CD4-positive, alpha-beta memory T cell (primary cell): ENCODE measurements around the gene NCS1. TPM values are rescaled to one million over a fixed set of nuclear protein-coding genes. Genes with fewer than 3 reads are reported as not detected.

Experiments
- CTCF ChIA-PET: fragments of 350-600 bp; sonication (Branson Sonifier 250); formaldehyde crosslinking; loops from one replicate; lab custom pipeline; 2021; ENCODE audit warnings: inconsistent platforms; ENCODE audit not compliant: partially characterized antibody; lab: Charles Lee
- POLR2A ChIA-PET: fragments of 350-600 bp; sonication (Branson Sonifier 250); formaldehyde crosslinking; loops from one replicate; lab custom pipeline; 2021; ENCODE audit not compliant: partially characterized antibody; lab: Charles Lee
- DNase-seq, 5 donors: peaks; one replicate each; pipeline versions ENCODE4 v3.0.0 to v3.0.0-alpha.2; 2020 to 2022; ENCODE audit warnings: mixed read lengths in 1 of 5
- H3K27ac ChIP-seq: one replicate; pipeline ENCODE4 v1.7.0; 2013; ENCODE audit warnings: low read depth, low read length
- H3K27me3 ChIP-seq: 2 replicates; pipeline ENCODE4 v1.7.0; 2013; ENCODE audit warnings: mild to moderate bottlenecking, low read length, moderate library complexity; ENCODE audit not compliant: insufficient read depth
- H3K36me3 ChIP-seq: 2 replicates; pipeline ENCODE4 v1.7.0; 2013; ENCODE audit warnings: mild to moderate bottlenecking, low read length, moderate library complexity; ENCODE audit not compliant: insufficient read depth
- H3K4me1 ChIP-seq: 2 replicates; pipeline ENCODE4 v1.7.0; 2013; ENCODE audit warnings: mild to moderate bottlenecking, low read length, moderate library complexity; ENCODE audit not compliant: insufficient read depth
- H3K4me3 ChIP-seq, 2 donors: one replicate each; pipeline ENCODE4 v1.7.0; 2013; ENCODE audit warnings: low read length in 2 of 2, mild to moderate bottlenecking in 1 of 2
- H3K9me3 ChIP-seq, 2 donors: one replicate each; pipeline ENCODE4 v1.7.0; 2013; ENCODE audit warnings: low read length in 2 of 2, control low read depth in 1 of 2; ENCODE audit not compliant: control insufficient read depth in 1 of 2
- H3K27ac Mint-ChIP-seq, 7 donors: one replicate each; pipeline ENCODE4 v1.8.0; 2020 to 2021; ENCODE audit warnings: mixed read lengths in 7 of 7, mild to moderate bottlenecking in 6 of 7, inconsistent platforms in 3 of 7, moderate library complexity in 3 of 7
- H3K27me3 Mint-ChIP-seq, 2 donors: one replicate each; pipeline ENCODE4 v1.8.0; 2020 to 2021; ENCODE audit warnings: mixed read lengths in 2 of 2
- H3K36me3 Mint-ChIP-seq, 2 donors: one replicate each; pipeline ENCODE4 v1.8.0; 2020 to 2021; ENCODE audit warnings: mixed read lengths in 2 of 2, inconsistent platforms in 1 of 2, mild to moderate bottlenecking in 1 of 2
- H3K4me1 Mint-ChIP-seq, 4 donors: one replicate each; pipeline ENCODE4 v1.8.0; 2020 to 2021; ENCODE audit warnings: mixed read lengths in 4 of 4, mild to moderate bottlenecking in 1 of 4
- H3K4me3 Mint-ChIP-seq, 8 donors: one replicate each; pipeline ENCODE4 v1.8.0; 2020 to 2021; ENCODE audit warnings: mixed read lengths in 8 of 8, mild to moderate bottlenecking in 7 of 8, moderate library complexity in 6 of 8, inconsistent platforms in 3 of 8
- H3K9me3 Mint-ChIP-seq, 8 donors: one replicate each; pipeline ENCODE4 v1.8.0; 2020 to 2021; ENCODE audit warnings: mixed read lengths in 8 of 8, mild to moderate bottlenecking in 5 of 8, inconsistent platforms in 3 of 8, moderate library complexity in 1 of 8
- intact Hi-C: fragments of 100-400 bp; cut with micrococcal nuclease; formaldehyde crosslinking; loops from one replicate; pipeline ENCODE4 v1.15.1; 2023
- polyA plus RNA-seq, 2 donors: library from polyadenylated mRNA; unstranded; fragments of 300-500 nt; fragmentation: Illumina TruSeq; gene quantifications; one replicate each; pipeline ENCODE4 v1.2.3, GENCODE V29; 2021
- total RNA-seq, 2 experiments: library from RNA; stranded (reverse); gene quantifications; one replicate each; pipeline ENCODE4 v1.2.3, GENCODE V29; 2021

NCS1 gene
- total and polyA plus RNA-seq, 4 experiments from 2014 or later: 0.64 to 0.90 TPM; not detected in 2

DNA sequence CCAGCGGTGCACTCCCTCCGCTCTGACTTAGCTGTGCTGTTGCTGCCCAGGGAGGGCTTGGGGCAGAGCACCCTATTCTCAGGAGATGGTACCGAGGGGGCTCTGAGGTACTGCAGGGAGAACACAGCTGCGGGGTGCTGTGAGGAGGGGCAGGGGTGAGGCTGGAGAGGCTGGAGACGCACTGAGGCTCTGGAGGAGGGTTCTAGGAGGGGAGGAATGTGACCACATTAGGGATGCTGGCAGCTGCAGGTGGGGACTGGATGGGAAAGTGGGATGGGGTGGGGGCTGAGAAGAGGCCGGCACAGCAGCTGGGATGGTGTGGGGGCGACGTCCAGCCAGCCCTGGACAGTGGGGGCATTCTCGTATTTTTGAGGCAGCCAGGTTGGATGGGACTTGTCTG lies 20.9 kb downstream of the NCS1 start:
- Mint-ChIP-seq H3K4me3 (no peak overlapping the region), H3K4me1 (peaks cover 0 to 4% (median 0%) of the 10 kb centered on the region in 4 donors), H3K27me3 (no peaks in the 10 kb centered on the region), H3K36me3 (no peaks in the 10 kb centered on the region), H3K9me3 (no peaks in the 10 kb centered on the region), H3K27ac (no peak overlapping the region)
- Histone ChIP-seq H3K27me3 (no peaks in the 10 kb centered on the region), H3K4me3 (no peak overlapping the region), H3K36me3 (no peaks in the 10 kb centered on the region), H3K9me3 (no peaks in the 10 kb centered on the region), H3K27ac (no peak overlapping the region), H3K4me1 (no peaks in the 10 kb centered on the region)
- intact Hi-C loops: no loop called here
- ChIA-PET POLR2A (no interaction called here), CTCF (no interaction called here)
- DNase-seq: peak in 1 of 5 donors; percentile 13

DNA sequence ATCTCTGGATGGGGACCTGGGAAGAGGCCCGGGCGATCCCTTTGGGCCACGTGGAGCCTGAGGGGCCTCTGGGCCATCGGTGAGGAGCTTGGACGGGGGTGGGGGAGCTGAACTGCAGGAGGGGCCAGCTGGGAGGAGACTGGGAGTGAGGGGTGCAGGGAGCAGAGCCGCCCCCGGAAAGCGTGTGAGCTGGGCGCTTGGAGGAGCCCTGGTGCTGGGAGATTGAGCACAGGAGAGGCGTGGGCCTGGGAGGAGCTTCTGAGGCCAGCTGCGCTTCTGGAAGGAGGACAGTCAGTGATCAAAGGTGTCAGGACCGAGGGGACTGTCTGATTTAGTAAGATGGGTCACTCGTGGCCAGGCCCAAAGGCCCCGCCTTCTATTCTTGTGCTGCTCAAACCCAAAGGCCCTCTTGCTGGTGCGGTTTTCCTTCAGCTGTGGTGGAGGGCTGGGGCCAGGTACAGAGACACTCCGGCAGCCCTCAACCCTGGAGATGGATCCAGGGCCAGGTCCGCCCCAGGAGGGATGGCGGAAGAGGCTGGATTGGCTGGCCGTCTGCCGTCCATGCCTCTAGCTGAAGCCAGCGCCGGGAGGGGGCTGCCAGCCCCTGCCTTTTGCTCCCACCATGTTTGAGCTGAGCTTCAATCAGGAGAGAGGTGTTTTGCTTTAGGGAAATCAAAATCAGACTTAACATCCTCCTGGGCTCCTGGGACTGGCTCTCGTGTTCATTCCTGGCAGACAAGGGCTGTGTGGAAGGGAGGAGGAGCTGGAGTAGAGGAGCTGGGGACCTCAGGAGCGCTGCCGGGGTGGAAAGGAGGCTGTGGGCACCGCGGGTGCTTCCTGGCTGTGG lies 21.6 kb downstream of the NCS1 start:
- H3K27ac Mint-ChIP-seq: no peak overlapping the region
- H3K4me3 ChIP-seq: no peak overlapping the region
- H3K4me3 Mint-ChIP-seq: no peak overlapping the region
- H3K4me1 ChIP-seq: no peaks in the 10 kb centered on the region
- peak in 1 of 5 donors; percentile 11 for DNase-seq
- no peaks in the 10 kb centered on the region for H3K36me3 Mint-ChIP-seq
- H3K36me3 ChIP-seq: no peaks in the 10 kb centered on the region
- ChIA-PET POLR2A (no interaction called here), CTCF (no interaction called here)
- peaks cover 0 to 4% (median 0%) of the 10 kb centered on the region in 4 donors for H3K4me1 Mint-ChIP-seq
- H3K9me3 ChIP-seq: no peaks in the 10 kb centered on the region
- no peaks in the 10 kb centered on the region for H3K27me3 Mint-ChIP-seq
- H3K9me3 Mint-ChIP-seq: no peaks in the 10 kb centered on the region
- intact Hi-C loops: no loop called here
- H3K27ac ChIP-seq: no peak overlapping the region
- H3K27me3 ChIP-seq: no peaks in the 10 kb centered on the region

- no peaks in the 10 kb centered on the region for H3K36me3 Mint-ChIP-seq
- H3K4me1 ChIP-seq: no peaks in the 10 kb centered on the region
- ChIA-PET CTCF (no interaction called here), POLR2A (no interaction called here)
- H3K4me1 Mint-ChIP-seq: peaks cover 0 to 4% (median 0%) of the 10 kb centered on the region in 4 donors
- H3K9me3 ChIP-seq: no peaks in the 10 kb centered on the region
- no peak overlapping the region for H3K4me3 ChIP-seq
- no peaks in the 10 kb centered on the region for H3K27me3 ChIP-seq
- H3K27me3 Mint-ChIP-seq: no peaks in the 10 kb centered on the region
- H3K27ac Mint-ChIP-seq: peak overlapping the region in 1 of 7 donors; percentile 62
- DNase-seq: peak in 1 of 5 donors; percentile 11
- intact Hi-C loops: no loop called here
- no peak overlapping the region for H3K27ac ChIP-seq
- no peaks in the 10 kb centered on the region for H3K36me3 ChIP-seq
- peak overlapping the region in 1 of 8 donors; percentile 63 for H3K4me3 Mint-ChIP-seq
- no peaks in the 10 kb centered on the region for H3K9me3 Mint-ChIP-seq
Observed at GRCh38 chr9:130194378-130194932, 22.3 kb downstream of the NCS1 start.

GRCh38 chr9:130195638-130196037 lies 23.4 kb downstream of the NCS1 start:
- DNase-seq: no peak
- Histone ChIP-seq H3K4me1 (no peaks in the 10 kb centered on the region), H3K36me3 (no peaks in the 10 kb centered on the region), H3K27me3 (no peaks in the 10 kb centered on the region), H3K4me3 (no peak overlapping the region), H3K9me3 (no peaks in the 10 kb centered on the region), H3K27ac (no peak overlapping the region)
- H3K27me3 Mint-ChIP-seq: no peaks in the 10 kb centered on the region
- ChIA-PET POLR2A (no interaction called here), CTCF (no interaction called here)
- H3K4me3 Mint-ChIP-seq: no peak overlapping the region
- H3K4me1 Mint-ChIP-seq: no peaks in the 10 kb centered on the region
- intact Hi-C loops: no loop called here
- H3K36me3 Mint-ChIP-seq: no peaks in the 10 kb centered on the region
- H3K9me3 Mint-ChIP-seq: no peaks in the 10 kb centered on the region
- H3K27ac Mint-ChIP-seq: no peak overlapping the region

- Mint-ChIP-seq H3K36me3 (no peaks in the 10 kb centered on the region), H3K4me1 (no peaks in the 10 kb centered on the region), H3K27me3 (no peaks in the 10 kb centered on the region), H3K27ac (no peak overlapping the region), H3K4me3 (no peak overlapping the region), H3K9me3 (no peaks in the 10 kb centered on the region)
- no peaks in the 10 kb centered on the region for H3K4me1 ChIP-seq
- H3K9me3 ChIP-seq: no peaks in the 10 kb centered on the region
- no peaks in the 10 kb centered on the region for H3K36me3 ChIP-seq
- no peaks in the 10 kb centered on the region for H3K27me3 ChIP-seq
- ChIA-PET CTCF (no interaction called here), POLR2A (no interaction called here)
- H3K27ac ChIP-seq: no peak overlapping the region
- peak in 1 of 5 donors; percentile 2 for DNase-seq
- intact Hi-C loops: no loop called here
- no peak overlapping the region for H3K4me3 ChIP-seq
Observed at GRCh38 chr9:130196643-130197042, 24.4 kb downstream of the NCS1 start.

- Mint-ChIP-seq H3K36me3 (no peaks in the 10 kb centered on the region), H3K27me3 (no peaks in the 10 kb centered on the region), H3K4me3 (no peak overlapping the region), H3K4me1 (no peaks in the 10 kb centered on the region), H3K9me3 (no peaks in the 10 kb centered on the region), H3K27ac (no peak overlapping the region)
- intact Hi-C loops: no loop called here
- ChIA-PET CTCF (interaction anchor here (1.5 kb wide), 1 partner anchor 91 kb away, joined by 6 read pairs; no protein-coding TSS in a partner anchor), POLR2A (no interaction called here)
- H3K9me3 ChIP-seq: no peaks in the 10 kb centered on the region
- H3K4me1 ChIP-seq: no peaks in the 10 kb centered on the region
- no peaks in the 10 kb centered on the region for H3K27me3 ChIP-seq
- H3K36me3 ChIP-seq: no peaks in the 10 kb centered on the region
- H3K4me3 ChIP-seq: no peak overlapping the region
- peak in 1 of 5 donors; percentile 33 for DNase-seq
- H3K27ac ChIP-seq: no peak overlapping the region
Observed at GRCh38 chr9:130197386-130197785, 25.2 kb downstream of the NCS1 start.

DNA sequence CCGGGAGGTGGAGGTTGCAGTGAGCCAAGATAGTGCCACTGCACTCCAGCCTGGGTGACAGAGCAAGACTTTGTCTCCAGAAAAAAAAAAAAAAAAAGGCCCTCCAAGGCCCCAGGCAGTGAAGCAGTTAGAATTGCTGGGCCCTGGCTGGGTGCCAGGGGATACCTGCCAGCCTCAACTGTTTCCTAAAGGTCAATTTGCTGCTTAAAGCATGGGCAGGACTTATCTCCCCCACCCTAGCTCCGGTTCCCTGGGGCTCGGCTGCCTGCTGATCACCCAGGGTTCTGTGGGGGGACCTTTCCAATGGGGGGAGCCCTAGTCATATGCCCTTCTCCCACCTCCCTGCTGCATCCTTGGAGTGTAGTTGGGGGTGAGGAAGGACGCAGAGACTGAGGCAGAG lies 25.7 kb downstream of the NCS1 start:
- POLR2A ChIA-PET: no interaction called here
- H3K36me3 Mint-ChIP-seq: no peaks in the 10 kb centered on the region
- intact Hi-C loops: no loop called here

More for the DNA sequence above, 25.7 kb downstream of the NCS1 start:
- Histone ChIP-seq H3K4me3 (no peak overlapping the region), H3K27me3 (no peaks in the 10 kb centered on the region), H3K36me3 (no peaks in the 10 kb centered on the region), H3K4me1 (no peaks in the 10 kb centered on the region), H3K9me3 (no peaks in the 10 kb centered on the region), H3K27ac (no peak overlapping the region)
- Mint-ChIP-seq H3K27me3 (no peaks in the 10 kb centered on the region), H3K9me3 (no peaks in the 10 kb centered on the region), H3K4me3 (no peak overlapping the region), H3K27ac (no peak overlapping the region), H3K4me1 (no peaks in the 10 kb centered on the region)
- peak in 1 of 5 donors; percentile 11 for DNase-seq
- CTCF ChIA-PET: interaction anchor here (1.5 kb wide), 1 partner anchor 91 kb away, joined by 6 read pairs; no protein-coding TSS in a partner anchor
